Caco-2 (cell line): ENCODE results near the gene UNK. TPM values are rescaled to one million over a fixed set of nuclear protein-coding genes. Genes with fewer than 3 reads are reported as not detected.

Experiments used
- BruUV-seq: library from RNA; stranded (reverse); fragments of 400-500 nt; replicated peaks from 2 replicates; lab custom pipeline; 2021; lab: Mats Ljungman, UMichigan
- CTCF ChIA-PET: fragments of 300-600 bp; sonication (Branson Sonifier 250); formaldehyde crosslinking; loops from one replicate; lab custom pipeline; 2022; ENCODE audit warnings: antibody characterized with exemption; lab: Charles Lee
- POLR2A ChIA-PET: fragments of 300-600 bp; sonication (Branson Sonifier 250); formaldehyde crosslinking; loops from one replicate; lab custom pipeline; 2022; ENCODE audit warnings: antibody characterized with exemption; lab: Charles Lee
- DNase-seq, 2 experiments: peaks; one replicate each; pipeline versions ENCODE4 v3.0.0 to v3.0.0-alpha.2; 2020 to 2022
- H3K27me3 ChIP-seq: replicated peaks from 2 replicates; pipeline ENCODE4 v1.6.0; 2011; ENCODE audit warnings: low read length; ENCODE audit not compliant: control insufficient read depth, insufficient read depth
- H3K36me3 ChIP-seq: 2 replicates; pipeline ENCODE4 v1.5.1; 2011; ENCODE audit warnings: low read length; ENCODE audit not compliant: control insufficient read depth, insufficient read depth
- H3K4me1 ChIP-seq: fragments of 250-450 bp; sonication (Bioruptor Pico); 2 replicates; pipeline ENCODE4 v1.5.1; 2020; ENCODE audit warnings: mild to moderate bottlenecking
- H3K4me3 ChIP-seq: 2 replicates; pipeline ENCODE4 v1.5.1; 2011; ENCODE audit warnings: low read depth, mild to moderate bottlenecking, control low read depth, low read length
- H3K9me3 ChIP-seq: fragments of 250-450 bp; sonication (Bioruptor Pico); 2 replicates; pipeline ENCODE4 v1.5.1; 2020; ENCODE audit warnings: mild to moderate bottlenecking, moderate library complexity
- H3K27ac Mint-ChIP-seq: one replicate; pipeline ENCODE4 v1.8.0; 2022; ENCODE audit warnings: mixed read lengths; ENCODE audit not compliant: unreplicated experiment
- H3K27me3 Mint-ChIP-seq: one replicate; pipeline ENCODE4 v1.8.0; 2022; ENCODE audit warnings: mixed read lengths; ENCODE audit not compliant: insufficient read depth, unreplicated experiment
- H3K36me3 Mint-ChIP-seq: one replicate; pipeline ENCODE4 v1.8.0; 2022; ENCODE audit warnings: mild to moderate bottlenecking, mixed read lengths; ENCODE audit not compliant: insufficient read depth, unreplicated experiment
- H3K4me1 Mint-ChIP-seq: one replicate; pipeline ENCODE4 v1.8.0; 2022; ENCODE audit warnings: low read depth, mixed read lengths; ENCODE audit not compliant: unreplicated experiment
- H3K4me3 Mint-ChIP-seq: one replicate; pipeline ENCODE4 v1.8.0; 2022; ENCODE audit warnings: mild to moderate bottlenecking, moderate library complexity, mixed read lengths; ENCODE audit not compliant: unreplicated experiment
- H3K9me3 Mint-ChIP-seq: one replicate; pipeline ENCODE4 v1.8.0; 2022; ENCODE audit warnings: mixed read lengths; ENCODE audit not compliant: unreplicated experiment
- CTCF ChIP-seq, 2 experiments: fragments of 200-600 bp in 1 of 2; IDR thresholded peaks; 1 replicate in 1 of 2; 2 replicates in 1 of 2; pipeline versions ENCODE4 v1.5.1 to v1.8.0; 2011 to 2022; ENCODE audit warnings: antibody characterized with exemption in 1 of 2, control low read depth in 1 of 2, inconsistent platforms in 1 of 2, low read depth in 1 of 2, low read length in 1 of 2, mild to moderate bottlenecking in 1 of 2, moderate library complexity in 1 of 2; ENCODE audit not compliant: insufficient read depth in 1 of 2, severe bottlenecking in 1 of 2, unreplicated experiment in 1 of 2
- intact Hi-C: fragments of 100-400 bp; cut with micrococcal nuclease; formaldehyde crosslinking; loops from one replicate; pipeline ENCODE4 v1.10.0; 2022; ENCODE audit not compliant: unreplicated experiment
- total RNA-seq: library from RNA; stranded (reverse); gene quantifications from 2 replicates; pipeline ENCODE4 v1.2.3, GENCODE V29; 2022

Gene UNK
- total RNA-seq, 1 experiment from 2014 or later = 33.3 TPM

GRCh38 chr17:75751676-75752404 is 32.8 kb upstream of the UNK start:
- DNase-seq = no peak
- Histone ChIP-seq H3K4me1 (peaks cover 7% of the 10 kb centered on the region; the same call in 1 of the 2 replicates), H3K4me3 (no peak overlapping the region), H3K36me3 (peaks cover 3% of the 10 kb centered on the region; the same call in 1 of the 2 replicates), H3K27me3 (no peaks in the 10 kb centered on the region), H3K9me3 (no peaks in the 10 kb centered on the region)
- peaks cover 7% of the 10 kb centered on the region for H3K4me1 Mint-ChIP-seq
- H3K27me3 Mint-ChIP-seq = no peaks in the 10 kb centered on the region
- POLR2A ChIA-PET = no interaction called here
- H3K36me3 Mint-ChIP-seq = peaks cover 39% of the 10 kb centered on the region
- no peak overlapping the region for H3K27ac Mint-ChIP-seq
- intact Hi-C loops = no loop called here
- BruUV-seq = no TSS peak
- no peak for TF ChIP-seq CTCF (IDR thresholded peaks at IDR 0.05; ENCODE audit: insufficient read depth in 1 of 2, low read depth in 1 of 2, low read length in 1 of 2, severe bottlenecking in 1 of 2, unreplicated experiment in 1 of 2)
- no peaks in the 10 kb centered on the region for H3K9me3 Mint-ChIP-seq
- CTCF ChIA-PET = interaction anchor here (5.3 kb wide), 1 partner anchor 119 kb away, joined by 100 read pairs; the partner anchor contains the start of gene SMIM5
- H3K4me3 Mint-ChIP-seq = no peak overlapping the region

DNA sequence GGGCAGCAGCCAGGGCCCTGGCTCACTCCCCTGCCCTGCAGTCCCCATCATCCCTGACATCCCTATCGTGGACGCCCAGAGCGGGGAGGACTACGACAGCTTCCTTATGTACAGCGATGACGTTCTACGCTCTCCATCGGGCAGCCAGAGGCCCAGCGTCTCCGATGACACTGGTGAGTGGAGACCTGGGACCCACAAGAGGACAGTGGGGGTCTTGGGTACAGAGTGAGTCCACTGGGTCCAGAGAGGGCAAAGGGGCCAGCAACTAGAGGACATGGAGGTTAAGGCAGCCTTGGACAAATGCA is 32.2 kb upstream of the UNK start:
- H3K4me3 Mint-ChIP-seq = no peak overlapping the region
- DNase-seq = no peak
- BruUV-seq = no TSS peak
- ChIA-PET CTCF (interaction anchor here (5.3 kb wide), 1 partner anchor 119 kb away, joined by 100 read pairs; the partner anchor contains the start of gene SMIM5), POLR2A (no interaction called here)
- H3K27ac Mint-ChIP-seq = no peak overlapping the region
- Histone ChIP-seq H3K9me3 (no peaks in the 10 kb centered on the region), H3K36me3 (peaks cover 3% of the 10 kb centered on the region; the same call in 1 of the 2 replicates), H3K27me3 (no peaks in the 10 kb centered on the region), H3K4me1 (peaks cover 7% of the 10 kb centered on the region; the same call in 1 of the 2 replicates), H3K4me3 (no peak overlapping the region)
- H3K27me3 Mint-ChIP-seq = no peaks in the 10 kb centered on the region
- intact Hi-C loops = no loop called here
- H3K4me1 Mint-ChIP-seq = peaks cover 7% of the 10 kb centered on the region
- no peaks in the 10 kb centered on the region for H3K9me3 Mint-ChIP-seq
- no peak for TF ChIP-seq CTCF (IDR thresholded peaks at IDR 0.05; ENCODE audit: insufficient read depth in 1 of 2, low read depth in 1 of 2, low read length in 1 of 2, severe bottlenecking in 1 of 2, unreplicated experiment in 1 of 2)
- peaks cover 39% of the 10 kb centered on the region for H3K36me3 Mint-ChIP-seq

GRCh38 chr17:75752802-75753513 is 31.6 kb upstream of the UNK start:
- H3K9me3 ChIP-seq = no peaks in the 10 kb centered on the region
- BruUV-seq = no TSS peak
- no peak overlapping the region for H3K27ac Mint-ChIP-seq
- no peaks in the 10 kb centered on the region for H3K9me3 Mint-ChIP-seq
- H3K27me3 Mint-ChIP-seq = no peaks in the 10 kb centered on the region
- H3K4me3 Mint-ChIP-seq = no peak overlapping the region
- no peak overlapping the region for H3K4me3 ChIP-seq
- peaks cover 34% of the 10 kb centered on the region for H3K36me3 Mint-ChIP-seq
- H3K27me3 ChIP-seq = no peaks in the 10 kb centered on the region
- ChIA-PET POLR2A (interaction anchor here (1.0 kb wide), 1 partner anchor 27 kb away, joined by 3 read pairs; no protein-coding TSS in a partner anchor), CTCF (interaction anchor here (1.5 kb wide), 1 partner anchor 120 kb away, joined by 7 read pairs; the partner anchor contains the start of gene SMIM5)
- peaks cover 7% of the 10 kb centered on the region for H3K4me1 Mint-ChIP-seq
- TF ChIP-seq CTCF (IDR thresholded peaks at IDR 0.05; ENCODE audit: insufficient read depth in 1 of 2, low read depth in 1 of 2, low read length in 1 of 2, severe bottlenecking in 1 of 2, unreplicated experiment in 1 of 2) = no peak
- H3K36me3 ChIP-seq = peaks cover 3% of the 10 kb centered on the region; the same call in 1 of the 2 replicates
- intact Hi-C loops = no loop called here
- H3K4me1 ChIP-seq = peaks cover 7% of the 10 kb centered on the region; the same call in 1 of the 2 replicates
- no peak for DNase-seq
